B cell (primary cell): ENCODE data around the gene SEPTIN3. TPM values are rescaled to one million over a fixed set of nuclear protein-coding genes. Genes with fewer than 3 reads are reported as not detected.

Experiments
- ATAC-seq: fragments of 200-7000 bp; cut with Tn5 transposase; one replicate; pipeline ENCODE4 v1.10.0; 2021; ENCODE audit warnings: low read depth, mild to moderate bottlenecking, moderate number of reproducible peaks, moderate library complexity
- CTCF ChIA-PET: fragments of 350-600 bp; sonication (Branson Sonifier 250); formaldehyde crosslinking; loops from one replicate; lab custom pipeline; 2021; ENCODE audit warnings: antibody characterized with exemption, inconsistent platforms; lab: Charles Lee
- POLR2A ChIA-PET: fragments of 350-600 bp; sonication (Branson Sonifier 250); formaldehyde crosslinking; loops from one replicate; lab custom pipeline; 2021; ENCODE audit warnings: antibody characterized with exemption; lab: Charles Lee
- DNase-seq: peaks from one replicate; pipeline ENCODE4 v3.0.0; 2013
- H2AFZ ChIP-seq: 2 replicates; pipeline ENCODE4 v1.6.1; 2012; ENCODE audit warnings: mild to moderate bottlenecking, low read depth, low read length; ENCODE audit not compliant: insufficient read depth, poor library complexity, severe bottlenecking
- H3K27ac ChIP-seq, 2 donors: 1 replicate in 1 of 2; 2 replicates in 1 of 2; pipeline ENCODE4 v1.5.1; 2012 to 2013; ENCODE audit warnings: low read length in 2 of 2, mild to moderate bottlenecking in 2 of 2, moderate library complexity in 1 of 2
- H3K27me3 ChIP-seq, 4 experiments: fragments of 200-600 bp in 1 of 4; sonication (generic) in 1 of 4; replicated peaks in 1 of 4; 1 replicate in 2 of 4; 2 replicates in 2 of 4; pipeline versions ENCODE4 v1.6.1 to v1.7.0; 2013 to 2016; ENCODE audit warnings: low read length in 3 of 4, mild to moderate bottlenecking in 2 of 4, mixed read lengths in 1 of 4, moderate library complexity in 1 of 4; ENCODE audit not compliant: insufficient read depth in 4 of 4, control insufficient read depth in 3 of 4; ENCODE audit errors: control extremely low read depth in 1 of 4
- H3K36me3 ChIP-seq, 2 experiments: replicated peaks in 1 of 2; 1 replicate in 1 of 2; 2 replicates in 1 of 2; pipeline versions ENCODE4 v1.6.1 to v1.7.1; 2013; ENCODE audit warnings: low read length in 1 of 2; ENCODE audit not compliant: insufficient read depth in 2 of 2, control insufficient read depth in 1 of 2; ENCODE audit errors: control extremely low read depth in 1 of 2, extremely low read depth in 1 of 2
- H3K4me1 ChIP-seq, 2 donors: fragments of 200-600 bp in 1 of 2; sonication (generic) in 1 of 2; 1 replicate in 1 of 2; 2 replicates in 1 of 2; pipeline versions ENCODE4 v1.5.1 to v1.6.1; 2013 to 2017; ENCODE audit warnings: low read length in 2 of 2; ENCODE audit not compliant: control insufficient read depth in 2 of 2, insufficient read depth in 2 of 2
- H3K4me2 ChIP-seq: replicated peaks from 2 replicates; pipeline ENCODE3; 2012; ENCODE audit warnings: mild to moderate bottlenecking, low read depth, low read length; ENCODE audit not compliant: poor library complexity, severe bottlenecking
- H3K4me3 ChIP-seq, 5 experiments: fragments of 200-600 bp in 1 of 5; sonication (generic) in 1 of 5; 1 replicate in 3 of 5; 2 replicates in 2 of 5; pipeline versions ENCODE4 v1.5.1 to v1.7.0; 2011 to 2016; ENCODE audit warnings: low read length in 4 of 5, mild to moderate bottlenecking in 4 of 5, low read depth in 2 of 5, control low read depth in 1 of 5, moderate library complexity in 1 of 5; ENCODE audit not compliant: insufficient read depth in 1 of 5; ENCODE audit errors: control extremely low read depth in 1 of 5, extremely low read depth in 1 of 5
- H3K79me2 ChIP-seq: fragments of 200-600 bp; sonication (generic); one replicate; pipeline ENCODE4 v1.6.0; 2016; ENCODE audit warnings: low read length; ENCODE audit not compliant: control insufficient read depth, insufficient read depth
- H3K9ac ChIP-seq: fragments of 200-600 bp; sonication (generic); 2 replicates; pipeline ENCODE4 v1.6.1; 2017; ENCODE audit warnings: mild to moderate bottlenecking, low read length, moderate library complexity
- H3K9me3 ChIP-seq, 3 donors: one replicate each; pipeline versions ENCODE4 v1.6.1 to v1.7.1; 2013; ENCODE audit warnings: low read length in 2 of 3; ENCODE audit not compliant: control insufficient read depth in 2 of 3, insufficient read depth in 1 of 3; ENCODE audit errors: control extremely low read depth in 1 of 3
- H4K20me1 ChIP-seq: 2 replicates; pipeline ENCODE4 v1.6.0; 2012; ENCODE audit warnings: mild to moderate bottlenecking, low read length; ENCODE audit not compliant: insufficient read depth, control insufficient read depth, poor library complexity, severe bottlenecking
- H3K27ac Mint-ChIP-seq: one replicate; pipeline ENCODE4 v1.8.0; 2021; ENCODE audit warnings: mixed read lengths
- H3K27me3 Mint-ChIP-seq: one replicate; pipeline ENCODE4 v1.8.0; 2021; ENCODE audit warnings: mixed read lengths
- H3K4me1 Mint-ChIP-seq: one replicate; pipeline ENCODE4 v1.8.0; 2021; ENCODE audit warnings: mixed read lengths
- H3K4me3 Mint-ChIP-seq: one replicate; pipeline ENCODE4 v1.8.0; 2021; ENCODE audit warnings: mixed read lengths
- H3K9me3 Mint-ChIP-seq: one replicate; pipeline ENCODE4 v1.8.0; 2022; ENCODE audit warnings: mixed read lengths; ENCODE audit not compliant: insufficient read depth
- EZH2 ChIP-seq: IDR thresholded peaks from 2 replicates; pipeline ENCODE4 v1.6.1; 2012; ENCODE audit warnings: borderline replicate concordance, low read depth, mild to moderate bottlenecking, moderate library complexity, low read length; ENCODE audit not compliant: insufficient read depth, poor library complexity, severe bottlenecking
- WGBS: methylation state at CpG from one replicate; pipeline ENCODE4 v1.1.5; 2013; ENCODE audit warnings: missing lambda C conversion rate; ENCODE audit not compliant: insufficient coverage; 5-methylcytosine and 5-hydroxymethylcytosine counted together
- intact Hi-C: fragments of 100-400 bp; cut with micrococcal nuclease; formaldehyde crosslinking; loops from one replicate; pipeline ENCODE4 v1.10.0; 2022
- polyA plus RNA-seq: library from polyadenylated mRNA; depleted of rRNA; stranded (reverse); fragments of >200 nt; gene quantifications from 2 replicates; pipeline ENCODE4 v1.2.3, GENCODE V29; 2012
- total RNA-seq, 2 donors: library from RNA; stranded (reverse); fragments of 120-200 nt in 1 of 2; gene quantifications; 1 replicate in 1 of 2; 2 replicates in 1 of 2; pipeline versions ENCODE4 v1.2.3 to v1.2.4, GENCODE V29; 2013 to 2022
- TF ChIP-seq, protein P1 (sequence below): fragments of 200-600 bp; IDR thresholded peaks from one replicate; pipeline ENCODE4 v1.8.0; 2022; ENCODE audit warnings: antibody characterized with exemption, mild to moderate bottlenecking

SEPTIN3 gene
- total and polyA plus RNA-seq, 2 donors (not counting 1 experiment from before 2014, with no cell fraction given), result 0.06 to 0.39 TPM

DNA sequence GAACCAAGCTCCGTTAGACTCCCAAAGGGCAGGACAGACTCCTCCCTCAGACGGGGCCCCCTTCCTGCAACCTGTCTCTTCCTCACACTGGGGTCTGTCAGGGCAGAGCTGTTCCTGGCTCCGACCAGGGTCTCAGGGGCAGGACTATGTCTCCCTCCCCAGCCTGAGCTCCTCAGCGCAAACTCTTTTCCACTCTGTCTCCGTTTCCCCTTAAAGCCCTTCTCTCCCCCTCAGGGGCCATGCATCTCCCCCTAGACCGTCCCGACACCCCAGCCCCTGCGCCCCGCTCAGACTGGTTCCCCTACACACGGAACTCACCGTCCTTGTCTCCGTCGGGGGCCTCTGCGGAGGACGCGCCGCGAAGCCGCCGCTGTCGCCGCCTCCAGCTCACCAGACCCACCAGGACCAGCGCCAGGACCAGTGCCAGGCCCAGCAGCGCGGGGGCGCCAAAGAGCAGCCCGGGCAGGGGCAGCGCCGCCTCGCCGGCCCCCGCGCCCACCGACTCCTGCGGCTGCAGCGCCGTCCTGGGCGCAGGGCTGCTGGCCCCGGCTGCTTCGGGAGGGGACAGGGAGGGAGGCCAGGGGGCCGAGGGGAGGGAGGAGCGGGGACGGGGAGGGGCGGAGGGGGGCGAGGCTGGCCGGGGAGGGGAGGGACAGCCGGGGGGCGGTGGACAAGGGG is 43.3 kb upstream of the SEPTIN3 start:
- Histone ChIP-seq H3K9me3 (peaks cover 0 to 5% (median 0%) of the 10 kb centered on the region in 3 donors), H3K4me1 (peaks cover 70 to 86% of the 10 kb centered on the region in 2 donors), H3K27me3 (no peaks in the 10 kb centered on the region), H3K4me2 (peak overlapping the region; percentile 93), H3K4me3 (peak overlapping the region; percentile 59 to 96 (median 88)), H4K20me1 (peaks cover 25% of the 10 kb centered on the region), H2AFZ (no peak overlapping the region), H3K9ac (peak overlapping the region; percentile 93), H3K36me3 (peaks cover 0 to 32% of the 10 kb centered on the region in 2 experiments), H3K79me2 (peaks cover 54% of the 10 kb centered on the region), H3K27ac (peak overlapping the region; percentile 94 to 95)
- intact Hi-C loops, result loop anchor here (1.0 kb wide), 2 partner anchors 10 to 14 kb away; no protein-coding TSS in a partner anchor
- DNase-seq (peak; percentile 88), ATAC-seq (peak; percentile 46)
- no peaks in the 10 kb centered on the region for H3K9me3 Mint-ChIP-seq
- no peak for TF ChIP-seq EZH2
- TF ChIP-seq, protein P1, sequence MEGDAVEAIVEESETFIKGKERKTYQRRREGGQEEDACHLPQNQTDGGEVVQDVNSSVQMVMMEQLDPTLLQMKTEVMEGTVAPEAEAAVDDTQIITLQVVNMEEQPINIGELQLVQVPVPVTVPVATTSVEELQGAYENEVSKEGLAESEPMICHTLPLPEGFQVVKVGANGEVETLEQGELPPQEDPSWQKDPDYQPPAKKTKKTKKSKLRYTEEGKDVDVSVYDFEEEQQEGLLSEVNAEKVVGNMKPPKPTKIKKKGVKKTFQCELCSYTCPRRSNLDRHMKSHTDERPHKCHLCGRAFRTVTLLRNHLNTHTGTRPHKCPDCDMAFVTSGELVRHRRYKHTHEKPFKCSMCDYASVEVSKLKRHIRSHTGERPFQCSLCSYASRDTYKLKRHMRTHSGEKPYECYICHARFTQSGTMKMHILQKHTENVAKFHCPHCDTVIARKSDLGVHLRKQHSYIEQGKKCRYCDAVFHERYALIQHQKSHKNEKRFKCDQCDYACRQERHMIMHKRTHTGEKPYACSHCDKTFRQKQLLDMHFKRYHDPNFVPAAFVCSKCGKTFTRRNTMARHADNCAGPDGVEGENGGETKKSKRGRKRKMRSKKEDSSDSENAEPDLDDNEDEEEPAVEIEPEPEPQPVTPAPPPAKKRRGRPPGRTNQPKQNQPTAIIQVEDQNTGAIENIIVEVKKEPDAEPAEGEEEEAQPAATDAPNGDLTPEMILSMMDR, result peak; percentile 83
- CTCF ChIA-PET, result interaction anchor here (0.8 to 17.9 kb wide), 17 partner anchors 9 to 229 kb away, joined by 3 to 499 read pairs (median 6); partner anchors contain the start of genes CENPM, SMIM45 and SREBF2
- peak overlapping the region; percentile 100 for H3K4me3 Mint-ChIP-seq
- WGBS, result under 1% methylated on average over 35 of the region's 48 CpGs
- peaks cover 66% of the 10 kb centered on the region for H3K4me1 Mint-ChIP-seq
- H3K27me3 Mint-ChIP-seq, result no peaks in the 10 kb centered on the region
- peak overlapping the region; percentile 99 for H3K27ac Mint-ChIP-seq
- POLR2A ChIA-PET, result interaction anchor here (0.6 to 16.8 kb wide), 16 partner anchors 8 to 513 kb away, joined by 3 to 960 read pairs (median 6); partner anchors contain the start of genes CENPM, SHISA8, SNU13 and SREBF2
